Gastrocnemius medialis (tissue), 4 donors: ENCODE measurements around the gene SYNC. TPM values are rescaled to one million over a fixed set of nuclear protein-coding genes. Genes with fewer than 3 reads are reported as not detected.
"Not testable (repeated sequence)": the region's sequence is repeated elsewhere in the genome, so short reads cannot be mapped to it uniquely, and the experiment has no call there.

Source experiments
- ATAC-seq, 2 donors: fragments of 150-250 bp; one replicate each; pipeline ENCODE4 v1.9.1; 2016
- DNase-seq, 2 donors: peaks; one replicate each; pipeline ENCODE4 v3.0.0-alpha.2; 2019
- H3K27ac ChIP-seq, 4 donors: fragments of 200-600 bp; sonication (generic); 1 replicate in 1 of 4; 2 replicates in 3 of 4; pipeline ENCODE4 v1.5.1; 2016 to 2018; ENCODE audit warnings: mild to moderate bottlenecking in 2 of 4, moderate library complexity in 1 of 4
- H3K27me3 ChIP-seq, 3 donors: fragments of 200-600 bp; sonication (generic) in 2 of 3; 1 replicate in 1 of 3; 2 replicates in 2 of 3; pipeline versions ENCODE4 v1.5.1 to v1.6.0; 2016 to 2019; ENCODE audit warnings: mild to moderate bottlenecking in 1 of 3, moderate library complexity in 1 of 3
- H3K36me3 ChIP-seq, 2 donors: fragments of 200-600 bp; sonication (generic) in 1 of 2; one replicate each; pipeline ENCODE4 v1.5.1; 2017 to 2018
- H3K4me1 ChIP-seq, 2 donors: fragments of 200-600 bp; sonication (generic) in 1 of 2; one replicate each; pipeline ENCODE4 v1.5.1; 2016 to 2017; ENCODE audit warnings: mild to moderate bottlenecking in 2 of 2
- H3K4me3 ChIP-seq, 4 donors: fragments of 200-600 bp; sonication (generic) in 3 of 4; 1 replicate in 1 of 4; 2 replicates in 3 of 4; pipeline ENCODE4 v1.5.1; 2016 to 2019; ENCODE audit warnings: mild to moderate bottlenecking in 2 of 4
- H3K9me3 ChIP-seq, 3 donors: fragments of 200-600 bp; sonication (generic) in 2 of 3; 1 replicate in 1 of 3; 2 replicates in 2 of 3; pipeline ENCODE4 v1.5.1; 2016 to 2019
- POLR2A ChIP-seq, 2 donors: fragments of 450-650 bp; IDR thresholded peaks; one replicate each; pipeline ENCODE4 v1.6.1; 2017; ENCODE audit warnings: antibody characterized with exemption in 2 of 2, mild to moderate bottlenecking in 2 of 2, moderate library complexity in 2 of 2
- in situ Hi-C, 4 donors: fragments of 200-750 bp; cut with MboI; loops; one replicate each; pipeline versions ENCODE4 v1.15.0 to v1.8.0; 2017; ENCODE audit warnings: low sequenced_read_pairs in 4 of 4
- intact Hi-C: fragments of 100-400 bp; cut with DNase I; formaldehyde crosslinking; loops from one replicate; pipeline ENCODE4 v1.15.1; 2023; ENCODE audit warnings: low total_unique reads
- total RNA-seq, 4 donors: library from RNA; depleted of rRNA; stranded (reverse); fragments of >200 nt; gene quantifications; one replicate each; pipeline versions ENCODE4 v1.1.0 to v1.2.3, GENCODE V29; 2016
- TF ChIP-seq, protein P1 (sequence below), 5 experiments: fragments of 450-650 bp in 3 of 5; fragments of 200-600 bp in 2 of 5; sonication (generic) in 2 of 5; IDR thresholded peaks in 4 of 5; conservative IDR thresholded peaks in 1 of 5; 1 replicate in 4 of 5; 2 replicates in 1 of 5; pipeline ENCODE4 v1.5.1; 2016 to 2019; ENCODE audit warnings: antibody characterized with exemption in 5 of 5, mild to moderate bottlenecking in 3 of 5, moderate library complexity in 3 of 5

The SYNC gene
- total RNA-seq, 4 donors from 2014 or later = 68.3 to 252 (median 158) TPM

DNA sequence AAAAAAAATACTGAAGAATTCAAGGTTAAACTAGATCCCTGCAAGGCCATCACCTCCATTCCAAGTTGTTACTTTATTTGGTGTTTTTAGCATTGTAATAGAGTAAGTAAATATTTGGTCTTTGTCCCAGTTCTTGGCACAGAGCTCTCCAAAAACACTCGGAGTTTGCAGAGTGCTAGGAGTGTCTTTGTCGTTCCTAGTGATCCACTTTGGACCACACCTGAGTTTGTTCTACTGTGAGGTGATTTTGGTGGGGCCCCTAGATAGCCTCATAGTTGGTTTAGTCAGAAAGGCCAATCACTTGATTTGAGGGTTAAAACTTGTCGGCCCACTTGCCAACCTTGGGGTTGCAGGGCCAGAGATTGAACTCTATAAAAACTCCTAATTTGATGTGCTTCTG lies 25.6 kb downstream of the SYNC start:
- H3K36me3 ChIP-seq = peaks cover 0 to 77% of the 10 kb centered on the region in 2 donors
- in situ Hi-C loops = no loop called here
- intact Hi-C loops = no loop called here

DNA sequence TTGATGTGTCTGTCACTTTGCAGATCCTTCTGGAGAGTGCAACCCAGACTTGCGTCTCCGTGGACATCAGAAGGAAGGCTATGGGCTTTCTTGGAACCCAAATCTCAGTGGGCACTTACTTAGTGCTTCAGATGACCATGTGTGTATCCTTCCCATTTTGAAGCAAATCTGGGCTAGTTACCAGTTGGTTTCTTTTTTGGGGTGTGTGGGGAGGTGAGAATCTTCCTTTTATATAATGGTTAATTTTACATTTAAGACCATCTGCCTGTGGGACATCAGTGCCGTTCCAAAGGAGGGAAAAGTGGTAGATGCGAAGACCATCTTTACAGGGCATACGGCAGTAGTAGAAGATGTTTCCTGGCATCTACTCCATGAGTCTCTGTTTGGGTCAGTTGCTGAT lies 33.9 kb downstream of the SYNC start:
- peaks cover 3 to 97% of the 10 kb centered on the region in 2 donors for H3K36me3 ChIP-seq
- H3K9me3 ChIP-seq, H3K27me3 ChIP-seq, H3K4me1 ChIP-seq, DNase-seq, in situ Hi-C loops, H3K4me3 ChIP-seq, H3K27ac ChIP-seq, ATAC-seq, intact Hi-C loops: not testable (repeated sequence)

More for the DNA sequence above, 25.6 kb downstream of the SYNC start:
- TF ChIP-seq POLR2A (IDR thresholded peaks at IDR 0.05) = no peak
- TF ChIP-seq, protein P1, sequence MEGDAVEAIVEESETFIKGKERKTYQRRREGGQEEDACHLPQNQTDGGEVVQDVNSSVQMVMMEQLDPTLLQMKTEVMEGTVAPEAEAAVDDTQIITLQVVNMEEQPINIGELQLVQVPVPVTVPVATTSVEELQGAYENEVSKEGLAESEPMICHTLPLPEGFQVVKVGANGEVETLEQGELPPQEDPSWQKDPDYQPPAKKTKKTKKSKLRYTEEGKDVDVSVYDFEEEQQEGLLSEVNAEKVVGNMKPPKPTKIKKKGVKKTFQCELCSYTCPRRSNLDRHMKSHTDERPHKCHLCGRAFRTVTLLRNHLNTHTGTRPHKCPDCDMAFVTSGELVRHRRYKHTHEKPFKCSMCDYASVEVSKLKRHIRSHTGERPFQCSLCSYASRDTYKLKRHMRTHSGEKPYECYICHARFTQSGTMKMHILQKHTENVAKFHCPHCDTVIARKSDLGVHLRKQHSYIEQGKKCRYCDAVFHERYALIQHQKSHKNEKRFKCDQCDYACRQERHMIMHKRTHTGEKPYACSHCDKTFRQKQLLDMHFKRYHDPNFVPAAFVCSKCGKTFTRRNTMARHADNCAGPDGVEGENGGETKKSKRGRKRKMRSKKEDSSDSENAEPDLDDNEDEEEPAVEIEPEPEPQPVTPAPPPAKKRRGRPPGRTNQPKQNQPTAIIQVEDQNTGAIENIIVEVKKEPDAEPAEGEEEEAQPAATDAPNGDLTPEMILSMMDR (IDR thresholded peaks at IDR 0.05 in 4 of 5, conservative IDR thresholded peaks at IDR 0.05 in 1 of 5) = no peak
- H3K27me3 ChIP-seq = no peaks in the 10 kb centered on the region
- no peak for DNase-seq
- H3K9me3 ChIP-seq = no peaks in the 10 kb centered on the region
- no peak for ATAC-seq
- peaks cover 12 to 15% of the 10 kb centered on the region in 2 donors for H3K4me1 ChIP-seq
- no peak overlapping the region for H3K4me3 ChIP-seq
- no peak overlapping the region for H3K27ac ChIP-seq

DNA sequence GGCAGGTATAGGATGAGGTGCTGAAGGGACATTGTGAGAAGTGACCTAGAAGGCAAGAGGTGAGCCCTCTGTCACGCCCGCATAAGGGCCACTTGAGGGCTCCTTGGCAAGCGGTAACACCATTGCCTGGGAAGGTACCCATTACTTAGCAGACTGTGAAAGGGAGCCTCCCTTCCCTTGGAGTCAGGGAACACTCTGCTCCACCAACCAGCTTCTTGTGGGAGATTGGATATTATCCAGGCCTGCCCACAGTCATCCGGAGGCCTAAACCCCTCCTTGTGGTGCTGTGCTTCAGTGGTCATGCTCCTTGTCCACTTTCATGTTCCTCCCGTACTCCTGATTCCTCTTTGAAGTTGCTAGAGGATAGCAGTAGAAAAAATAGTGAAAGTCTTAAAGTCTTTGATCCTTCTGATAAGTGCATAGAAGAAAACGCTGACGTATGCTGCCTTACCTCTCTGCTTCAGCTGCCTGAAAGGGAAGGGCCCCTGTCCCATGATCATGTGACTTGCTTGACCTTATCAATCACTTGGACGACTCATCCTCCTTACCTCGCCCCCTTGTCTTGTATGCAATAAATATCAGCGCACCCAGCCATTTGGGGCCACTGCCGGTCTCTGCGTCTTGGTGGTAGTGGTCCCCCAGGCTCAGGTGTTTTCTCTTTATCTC lies 35.5 kb downstream of the SYNC start:
- H3K27me3 ChIP-seq = no peaks in the 10 kb centered on the region
- DNase-seq = no peak
- no peak overlapping the region for H3K27ac ChIP-seq
- H3K9me3 ChIP-seq = no peaks in the 10 kb centered on the region
- H3K36me3 ChIP-seq = peaks cover 3 to 96% of the 10 kb centered on the region in 2 donors
- intact Hi-C loops = no loop called here
- no peak for TF ChIP-seq POLR2A (IDR thresholded peaks at IDR 0.05)
- TF ChIP-seq, protein P1 (IDR thresholded peaks at IDR 0.05 in 4 of 5, conservative IDR thresholded peaks at IDR 0.05 in 1 of 5) = no peak
- ATAC-seq = no peak
- in situ Hi-C loops = no loop called here
- no peaks in the 10 kb centered on the region for H3K4me1 ChIP-seq
- H3K4me3 ChIP-seq = no peak overlapping the region

DNA sequence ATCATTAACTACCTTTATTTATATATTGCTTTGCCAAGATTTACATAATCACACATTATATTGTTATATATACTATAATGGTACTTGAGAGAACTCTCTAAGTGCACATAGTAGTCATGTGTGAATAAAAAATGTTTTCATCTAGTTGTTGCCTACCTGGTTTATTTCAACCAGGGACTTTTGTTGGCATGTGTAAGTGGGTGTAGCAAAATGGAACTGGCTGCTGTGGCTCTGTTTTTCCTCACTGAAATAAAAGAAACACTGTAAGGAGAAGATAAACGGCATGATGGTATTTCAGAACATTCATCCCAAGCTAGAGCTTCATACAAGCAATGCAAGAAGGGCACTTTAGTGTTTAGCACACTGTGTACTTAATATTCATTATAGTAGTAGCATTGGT lies 36.7 kb downstream of the SYNC start:
- no peak for TF ChIP-seq POLR2A (IDR thresholded peaks at IDR 0.05)
- TF ChIP-seq, protein P1 (IDR thresholded peaks at IDR 0.05 in 4 of 5, conservative IDR thresholded peaks at IDR 0.05 in 1 of 5) = no peak
- Histone ChIP-seq H3K36me3 (peaks cover 3 to 92% of the 10 kb centered on the region in 2 donors), H3K9me3 (no peaks in the 10 kb centered on the region), H3K4me3 (no peak overlapping the region), H3K27me3 (no peaks in the 10 kb centered on the region), H3K27ac (no peak overlapping the region), H3K4me1 (no peaks in the 10 kb centered on the region)
- in situ Hi-C loops (no loop called here), intact Hi-C loops (no loop called here)
- ATAC-seq = no peak
- DNase-seq = no peak

DNA sequence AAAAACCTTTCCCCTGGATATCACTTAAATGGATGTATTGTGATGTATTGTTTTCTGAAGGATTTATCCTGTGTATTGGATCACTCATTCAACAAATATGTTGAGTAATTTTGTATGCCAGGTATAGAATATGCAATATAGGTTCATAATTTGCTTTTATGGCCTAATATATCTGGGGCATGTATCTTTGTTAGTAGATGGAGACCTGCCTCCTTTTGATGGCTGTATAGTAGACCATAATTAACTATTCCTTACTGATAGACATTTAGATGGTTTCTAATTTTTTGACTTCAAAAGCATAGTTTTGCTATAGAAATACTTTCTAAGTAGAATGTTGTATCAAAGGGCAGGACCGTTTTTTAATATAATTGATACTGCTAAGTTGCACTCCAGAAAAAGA lies 43.0 kb downstream of the SYNC start:
- Histone ChIP-seq H3K27ac (no peak overlapping the region), H3K27me3 (no peaks in the 10 kb centered on the region), H3K4me3 (no peak overlapping the region), H3K36me3 (peaks cover 3 to 84% of the 10 kb centered on the region in 2 donors), H3K9me3 (no peaks in the 10 kb centered on the region), H3K4me1 (no peaks in the 10 kb centered on the region)
- in situ Hi-C loops = no loop called here
- no peak for DNase-seq
- intact Hi-C loops = no loop called here
- no peak for ATAC-seq
- TF ChIP-seq, protein P1 (IDR thresholded peaks at IDR 0.05 in 4 of 5, conservative IDR thresholded peaks at IDR 0.05 in 1 of 5) = no peak
